Fibroblast of skin of right biceps (primary cell): ENCODE results near the gene SOX9.
"Not testable (repeated sequence)": the region's sequence is repeated elsewhere in the genome, so short reads cannot be mapped to it uniquely, and the experiment has no call there.

Source experiments
- DNase-seq: peaks from one replicate; pipeline ENCODE4 v3.0.0-alpha.2; 2013

The SOX9 gene

DNA sequence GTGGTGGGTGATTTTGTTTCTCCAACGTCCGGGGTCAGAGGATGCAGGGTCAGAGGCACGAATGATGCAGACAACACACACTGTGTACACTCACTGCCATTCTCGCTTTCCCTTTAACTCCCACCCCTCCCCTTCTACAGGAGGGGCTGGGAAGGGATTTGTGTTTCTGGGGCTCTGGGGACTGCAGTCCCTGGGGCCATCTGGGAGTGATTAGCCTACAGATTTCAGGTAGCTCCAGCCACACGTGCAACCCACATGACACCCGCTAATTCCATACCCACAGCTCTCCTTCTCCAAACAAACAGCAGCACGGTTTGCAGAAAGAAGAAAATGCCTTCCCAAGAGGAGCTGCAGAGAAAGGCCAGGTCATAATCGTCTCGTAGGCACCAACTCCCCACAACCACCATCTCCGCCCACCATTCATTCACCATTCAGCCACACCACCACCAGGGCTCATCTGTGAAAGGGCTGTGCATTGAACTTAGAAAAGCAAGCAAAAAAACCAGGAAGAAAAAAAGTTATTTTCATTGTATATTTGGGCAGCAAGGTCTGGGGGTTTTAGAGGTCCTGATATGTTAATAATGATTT is 9.4 kb upstream of the SOX9 start:
- no peak for DNase-seq

- DNase-seq: not testable (repeated sequence)
Measured at GRCh38 chr17:72111926-72112325, 8.9 kb upstream of the SOX9 start.

- DNase-seq: no peak
Measured at GRCh38 chr17:72113751-72114150, 7.1 kb upstream of the SOX9 start.

DNA sequence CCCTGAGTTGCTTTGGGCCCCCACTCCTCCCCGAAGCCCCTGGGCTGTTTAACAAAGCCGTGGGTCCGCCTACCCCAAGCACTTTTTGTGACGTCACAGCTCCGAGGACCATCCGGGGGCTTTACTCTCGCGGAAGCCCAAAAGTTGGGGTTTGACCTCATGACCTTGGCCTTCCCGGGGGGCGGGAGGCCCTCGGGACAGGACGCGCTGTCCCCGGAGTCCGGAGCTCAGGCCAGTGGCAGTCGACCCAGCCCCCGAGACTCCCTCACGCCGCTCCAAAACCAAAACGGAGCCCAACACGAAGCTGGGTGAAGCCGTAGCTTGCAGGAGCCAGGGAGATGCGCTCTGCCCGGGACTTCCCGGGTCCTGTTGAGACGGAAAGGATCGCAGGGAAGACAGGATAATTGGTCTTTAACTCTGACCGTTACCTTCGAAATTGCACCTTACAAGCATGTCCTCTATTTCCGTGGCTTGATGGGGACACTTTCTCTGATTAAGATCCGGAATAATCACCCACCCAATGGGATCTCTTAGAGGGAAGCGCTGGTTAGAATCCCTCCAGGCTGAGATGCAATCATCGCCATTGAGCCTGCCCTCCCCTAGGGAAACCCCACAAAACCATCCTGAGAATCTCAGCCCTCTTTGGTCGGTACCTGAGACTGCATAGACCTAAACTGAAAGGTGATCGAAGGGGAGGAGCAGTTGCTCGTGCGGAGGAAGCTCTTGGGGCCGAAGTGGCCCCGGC is 4.9 kb upstream of the SOX9 start:
- no peak for DNase-seq

GRCh38 chr17:72116661-72117521 is 3.9 kb upstream of the SOX9 start:
- DNase-seq: no peak

- DNase-seq: no peak
Measured at GRCh38 chr17:72117535-72118334, 3.1 kb upstream of the SOX9 start.

DNA sequence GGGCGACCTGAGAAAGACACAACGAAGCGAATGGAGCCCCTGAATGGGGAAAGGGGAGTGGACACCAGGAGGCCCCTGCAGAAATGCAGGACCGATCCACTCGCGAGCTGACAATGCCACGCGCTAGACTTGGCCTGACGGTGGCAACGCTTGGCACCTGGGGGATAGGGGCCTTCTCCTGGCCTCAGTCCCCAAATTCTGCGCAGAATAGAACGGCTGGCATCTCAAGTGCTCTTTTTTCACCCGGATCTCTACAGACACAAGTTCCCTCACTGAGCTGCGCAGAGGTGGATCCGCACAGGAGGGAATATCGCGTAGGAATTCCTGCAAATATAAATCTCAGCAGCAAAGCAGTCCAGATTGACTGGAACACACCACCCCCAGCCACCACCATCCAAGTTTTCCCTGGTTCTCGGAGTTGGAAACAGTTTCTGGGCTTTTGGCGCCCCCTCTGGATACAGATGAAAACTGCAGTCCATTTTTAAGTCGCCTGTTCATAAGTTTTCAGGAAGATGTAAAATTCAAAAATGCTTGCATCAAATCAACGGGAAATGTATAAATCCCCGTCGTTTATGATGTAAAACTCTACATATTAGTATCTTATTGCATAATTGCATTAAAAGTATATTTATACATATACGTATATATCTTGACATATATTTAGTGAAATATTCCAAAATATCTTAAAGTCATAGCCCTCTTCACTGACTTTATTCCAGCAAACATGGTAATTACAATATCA is 2.3 kb upstream of the SOX9 start:
- DNase-seq: peak; percentile 85

GRCh38 chr17:72119077-72119872 is 1.5 kb upstream of the SOX9 start:
- DNase-seq: no peak

- DNase-seq: peak; percentile 81
Measured at GRCh38 chr17:72119873-72120641, 763 bp upstream of the SOX9 start.

DNA sequence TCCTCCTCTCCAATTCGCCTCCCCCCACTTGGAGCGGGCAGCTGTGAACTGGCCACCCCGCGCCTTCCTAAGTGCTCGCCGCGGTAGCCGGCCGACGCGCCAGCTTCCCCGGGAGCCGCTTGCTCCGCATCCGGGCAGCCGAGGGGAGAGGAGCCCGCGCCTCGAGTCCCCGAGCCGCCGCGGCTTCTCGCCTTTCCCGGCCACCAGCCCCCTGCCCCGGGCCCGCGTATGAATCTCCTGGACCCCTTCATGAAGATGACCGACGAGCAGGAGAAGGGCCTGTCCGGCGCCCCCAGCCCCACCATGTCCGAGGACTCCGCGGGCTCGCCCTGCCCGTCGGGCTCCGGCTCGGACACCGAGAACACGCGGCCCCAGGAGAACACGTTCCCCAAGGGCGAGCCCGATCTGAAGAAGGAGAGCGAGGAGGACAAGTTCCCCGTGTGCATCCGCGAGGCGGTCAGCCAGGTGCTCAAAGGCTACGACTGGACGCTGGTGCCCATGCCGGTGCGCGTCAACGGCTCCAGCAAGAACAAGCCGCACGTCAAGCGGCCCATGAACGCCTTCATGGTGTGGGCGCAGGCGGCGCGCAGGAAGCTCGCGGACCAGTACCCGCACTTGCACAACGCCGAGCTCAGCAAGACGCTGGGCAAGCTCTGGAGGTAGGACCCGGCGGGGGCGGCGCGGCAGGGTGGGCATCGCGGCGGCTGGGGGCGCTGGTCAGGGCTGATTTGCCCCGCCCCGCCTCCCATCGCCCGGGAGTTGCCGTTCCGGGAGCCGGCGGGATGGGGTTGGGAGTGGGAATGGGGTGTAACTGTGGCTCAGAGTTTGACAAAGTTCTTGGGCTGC is 567 bp downstream of the SOX9 start:
- peak; percentile 39 for DNase-seq

- no peak for DNase-seq
Measured at GRCh38 chr17:72122010-72122764, 1.4 kb downstream of the SOX9 start.

- DNase-seq: peak; percentile 66
Measured at GRCh38 chr17:72122765-72123529, 2.1 kb downstream of the SOX9 start.

DNA sequence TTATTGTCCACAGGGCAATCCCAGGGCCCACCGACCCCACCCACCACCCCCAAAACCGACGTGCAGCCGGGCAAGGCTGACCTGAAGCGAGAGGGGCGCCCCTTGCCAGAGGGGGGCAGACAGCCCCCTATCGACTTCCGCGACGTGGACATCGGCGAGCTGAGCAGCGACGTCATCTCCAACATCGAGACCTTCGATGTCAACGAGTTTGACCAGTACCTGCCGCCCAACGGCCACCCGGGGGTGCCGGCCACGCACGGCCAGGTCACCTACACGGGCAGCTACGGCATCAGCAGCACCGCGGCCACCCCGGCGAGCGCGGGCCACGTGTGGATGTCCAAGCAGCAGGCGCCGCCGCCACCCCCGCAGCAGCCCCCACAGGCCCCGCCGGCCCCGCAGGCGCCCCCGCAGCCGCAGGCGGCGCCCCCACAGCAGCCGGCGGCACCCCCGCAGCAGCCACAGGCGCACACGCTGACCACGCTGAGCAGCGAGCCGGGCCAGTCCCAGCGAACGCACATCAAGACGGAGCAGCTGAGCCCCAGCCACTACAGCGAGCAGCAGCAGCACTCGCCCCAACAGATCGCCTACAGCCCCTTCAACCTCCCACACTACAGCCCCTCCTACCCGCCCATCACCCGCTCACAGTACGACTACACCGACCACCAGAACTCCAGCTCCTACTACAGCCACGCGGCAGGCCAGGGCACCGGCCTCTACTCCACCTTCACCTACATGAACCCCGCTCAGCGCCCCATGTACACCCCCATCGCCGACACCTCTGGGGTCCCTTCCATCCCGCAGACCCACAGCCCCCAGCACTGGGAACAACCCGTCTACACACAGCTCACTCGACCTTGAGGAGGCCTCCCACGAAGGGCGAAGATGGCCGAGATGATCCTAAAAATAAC is 3.0 kb downstream of the SOX9 start:
- no peak for DNase-seq

GRCh38 chr17:72124438-72124775 is 3.6 kb downstream of the SOX9 start:
- DNase-seq: no peak

DNA sequence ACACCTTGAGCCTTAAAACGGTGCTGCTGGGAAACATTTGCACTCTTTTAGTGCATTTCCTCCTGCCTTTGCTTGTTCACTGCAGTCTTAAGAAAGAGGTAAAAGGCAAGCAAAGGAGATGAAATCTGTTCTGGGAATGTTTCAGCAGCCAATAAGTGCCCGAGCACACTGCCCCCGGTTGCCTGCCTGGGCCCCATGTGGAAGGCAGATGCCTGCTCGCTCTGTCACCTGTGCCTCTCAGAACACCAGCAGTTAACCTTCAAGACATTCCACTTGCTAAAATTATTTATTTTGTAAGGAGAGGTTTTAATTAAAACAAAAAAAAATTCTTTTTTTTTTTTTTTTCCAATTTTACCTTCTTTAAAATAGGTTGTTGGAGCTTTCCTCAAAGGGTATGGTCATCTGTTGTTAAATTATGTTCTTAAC is 4.4 kb downstream of the SOX9 start:
- DNase-seq: no peak

DNA sequence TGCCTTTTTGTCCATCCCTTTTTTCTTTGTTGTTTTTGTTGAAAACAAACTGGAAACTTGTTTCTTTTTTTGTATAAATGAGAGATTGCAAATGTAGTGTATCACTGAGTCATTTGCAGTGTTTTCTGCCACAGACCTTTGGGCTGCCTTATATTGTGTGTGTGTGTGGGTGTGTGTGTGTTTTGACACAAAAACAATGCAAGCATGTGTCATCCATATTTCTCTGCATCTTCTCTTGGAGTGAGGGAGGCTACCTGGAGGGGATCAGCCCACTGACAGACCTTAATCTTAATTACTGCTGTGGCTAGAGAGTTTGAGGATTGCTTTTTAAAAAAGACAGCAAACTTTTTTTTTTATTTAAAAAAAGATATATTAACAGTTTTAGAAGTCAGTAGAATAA is 4.9 kb downstream of the SOX9 start:
- DNase-seq: no peak
